Measurements from ENCODE around the gene RTN4RL2.

The RTN4RL2 gene

GRCh38 chr11:57460022-57460757 is at the start of gene RTN4RL2:
RTN4RL2 (plus strand) TSS chr11:57460528; CDS start chr11:57460866, 338 bp downstream.
- peak; percentile 59 for DNase-seq (ENCODE audit: low read depth, low spot score)

GRCh38 chr11:57413681-57414080 is 46.6 kb upstream of the RTN4RL2 start:
- DNase-seq (ENCODE audit: low read depth, low spot score): no peak

- DNase-seq (ENCODE audit: low read depth, low spot score): no peak
Measured at GRCh38 chr11:57414612-57415212, 45.6 kb upstream of the RTN4RL2 start.

GRCh38 chr11:57416436-57416835 is 43.9 kb upstream of the RTN4RL2 start:
- DNase-seq (ENCODE audit: low read depth, low spot score): no peak

GRCh38 chr11:57417056-57417455 is 43.3 kb upstream of the RTN4RL2 start:
- DNase-seq (ENCODE audit: low read depth, low spot score): peak; percentile 71

- no peak for DNase-seq (ENCODE audit: low read depth, low spot score)
Measured at GRCh38 chr11:57418131-57418530, 42.2 kb upstream of the RTN4RL2 start.

GRCh38 chr11:57419146-57419545 is 41.2 kb upstream of the RTN4RL2 start:
- no peak for DNase-seq (ENCODE audit: low read depth, low spot score)

GRCh38 chr11:57421066-57421465 is 39.3 kb upstream of the RTN4RL2 start:
- no peak for DNase-seq (ENCODE audit: low read depth, low spot score)

GRCh38 chr11:57421805-57422204 is 38.5 kb upstream of the RTN4RL2 start:
- no peak for DNase-seq (ENCODE audit: low read depth, low spot score)

GRCh38 chr11:57422669-57423068 is 37.7 kb upstream of the RTN4RL2 start:
- DNase-seq (ENCODE audit: low read depth, low spot score): no peak

- DNase-seq (ENCODE audit: low read depth, low spot score): no peak
Measured at GRCh38 chr11:57424137-57424791, 36.1 kb upstream of the RTN4RL2 start.

GRCh38 chr11:57424792-57425564 is 35.4 kb upstream of the RTN4RL2 start:
- DNase-seq (ENCODE audit: low read depth, low spot score): peak; percentile 76

GRCh38 chr11:57425565-57426438 is 34.5 kb upstream of the RTN4RL2 start:
- DNase-seq (ENCODE audit: low read depth, low spot score): peak; percentile 42

- DNase-seq (ENCODE audit: low read depth, low spot score): no peak
Measured at GRCh38 chr11:57426439-57426928, 33.8 kb upstream of the RTN4RL2 start.

- DNase-seq (ENCODE audit: low read depth, low spot score): peak; percentile 94
Measured at GRCh38 chr11:57426929-57427726, 33.2 kb upstream of the RTN4RL2 start, which contains the start of gene SLC43A3. SLC43A3 (minus strand) TSS chr11:57427121; CDS start chr11:57426172, 949 bp downstream.

- DNase-seq (ENCODE audit: low read depth, low spot score): no peak
Measured at GRCh38 chr11:57427727-57428082, 32.6 kb upstream of the RTN4RL2 start.

- DNase-seq (ENCODE audit: low read depth, low spot score): no peak
Measured at GRCh38 chr11:57428643-57429042, 31.7 kb upstream of the RTN4RL2 start.

- DNase-seq (ENCODE audit: low read depth, low spot score): no peak
Measured at GRCh38 chr11:57429946-57430345, 30.4 kb upstream of the RTN4RL2 start.

GRCh38 chr11:57430952-57431351 is 29.4 kb upstream of the RTN4RL2 start:
- DNase-seq (ENCODE audit: low read depth, low spot score): no peak

- DNase-seq (ENCODE audit: low read depth, low spot score): no peak
Measured at GRCh38 chr11:57432149-57432561, 28.2 kb upstream of the RTN4RL2 start.
